ENCODE measurements around the gene TAF11L11.
"Not testable (repeated sequence)": the region's sequence is repeated elsewhere in the genome, so short reads cannot be mapped to it uniquely, and the experiment has no call there.

TAF11L11 gene

DNA sequence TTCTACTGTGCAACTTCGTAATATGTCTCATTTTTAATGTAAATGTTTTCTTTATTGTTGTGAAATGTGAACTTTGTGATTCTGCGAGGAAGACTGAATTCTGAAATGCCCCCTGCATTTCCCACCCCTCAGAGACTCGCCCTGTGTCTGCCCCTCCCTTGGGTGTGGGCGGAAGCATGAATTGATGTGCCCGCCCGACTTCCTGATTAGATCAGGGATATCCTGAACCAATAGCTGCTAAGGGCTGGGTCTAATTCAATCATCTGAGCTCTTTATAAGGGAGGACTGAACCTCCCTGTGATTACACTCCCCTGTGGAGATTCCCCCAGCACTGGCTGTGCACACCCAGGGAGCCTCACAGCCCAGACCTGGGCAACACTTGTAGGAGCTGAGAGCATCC, at the start of gene TAF11L11:
TSS of gene TAF11L11 (plus strand) at position 304 of the 400 bp plus-strand sequence.
- not testable (repeated sequence) for DNase-seq (ENCODE audit: low read depth)

DNA sequence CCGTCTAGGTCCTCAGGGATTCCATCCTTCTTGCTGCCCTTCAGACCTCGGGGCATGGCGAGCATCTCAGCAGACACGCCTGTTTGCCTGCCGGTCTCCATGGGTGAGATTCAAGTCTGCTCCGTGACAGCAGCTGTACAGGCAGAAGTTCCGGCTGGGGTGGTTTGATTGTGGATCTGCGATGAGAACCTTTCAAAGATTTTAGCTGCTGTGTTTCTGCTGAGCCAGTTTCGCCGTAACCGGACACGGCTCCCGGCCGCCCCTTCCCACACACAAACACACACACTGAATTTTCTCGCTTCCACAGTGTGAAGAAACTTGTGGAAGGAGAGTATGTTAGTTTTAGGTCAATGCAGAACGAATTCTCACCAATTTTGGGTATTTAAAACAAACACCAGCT, 18.3 kb upstream of the TAF11L11 start, which contains the start of gene TAF11L7:
TSS of gene TAF11L7 (minus strand) at position 101 of the 400 bp plus-strand sequence.
- not testable (repeated sequence) for DNase-seq (ENCODE audit: low read depth)

DNA sequence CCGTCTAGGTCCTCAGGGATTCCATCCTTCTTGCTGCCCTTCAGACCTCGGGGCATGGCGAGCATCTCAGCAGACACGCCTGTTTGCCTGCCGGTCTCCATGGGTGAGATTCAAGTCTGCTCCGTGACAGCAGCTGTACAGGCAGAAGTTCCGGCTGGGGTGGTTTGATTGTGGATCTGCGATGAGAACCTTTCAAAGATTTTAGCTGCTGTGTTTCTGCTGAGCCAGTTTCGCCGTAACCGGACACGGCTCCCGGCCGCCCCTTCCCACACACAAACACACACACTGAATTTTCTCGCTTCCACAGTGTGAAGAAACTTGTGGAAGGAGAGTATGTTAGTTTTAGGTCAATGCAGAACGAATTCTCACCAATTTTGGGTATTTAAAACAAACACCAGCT, 13.1 kb upstream of the TAF11L11 start, which contains the start of gene TAF11L8:
TSS of gene TAF11L8 (minus strand) at position 101 of the 400 bp plus-strand sequence.
- not testable (repeated sequence) for DNase-seq (ENCODE audit: low read depth)

DNA sequence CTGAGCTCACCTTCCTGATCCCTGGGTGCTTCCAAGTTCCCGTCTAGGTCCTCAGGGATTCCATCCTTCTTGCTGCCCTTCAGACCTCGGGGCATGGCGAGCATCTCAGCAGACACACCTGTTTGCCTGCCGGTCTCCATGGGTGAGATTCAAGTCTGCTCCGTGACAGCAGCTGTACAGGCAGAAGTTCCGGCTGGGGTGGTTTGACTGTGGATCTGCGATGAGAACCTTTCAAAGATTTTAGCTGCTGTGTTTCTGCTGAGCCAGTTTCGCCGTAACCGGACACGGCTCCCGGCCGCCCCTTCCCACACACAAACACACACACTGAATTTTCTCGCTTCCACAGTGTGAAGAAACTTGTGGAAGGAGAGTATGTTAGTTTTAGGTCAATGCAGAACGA, 9.7 kb upstream of the TAF11L11 start, which contains the start of gene TAF11L9:
TSS of gene TAF11L9 (minus strand) at position 140 of the 400 bp plus-strand sequence.
- not testable (repeated sequence) for DNase-seq (ENCODE audit: low read depth)

DNA sequence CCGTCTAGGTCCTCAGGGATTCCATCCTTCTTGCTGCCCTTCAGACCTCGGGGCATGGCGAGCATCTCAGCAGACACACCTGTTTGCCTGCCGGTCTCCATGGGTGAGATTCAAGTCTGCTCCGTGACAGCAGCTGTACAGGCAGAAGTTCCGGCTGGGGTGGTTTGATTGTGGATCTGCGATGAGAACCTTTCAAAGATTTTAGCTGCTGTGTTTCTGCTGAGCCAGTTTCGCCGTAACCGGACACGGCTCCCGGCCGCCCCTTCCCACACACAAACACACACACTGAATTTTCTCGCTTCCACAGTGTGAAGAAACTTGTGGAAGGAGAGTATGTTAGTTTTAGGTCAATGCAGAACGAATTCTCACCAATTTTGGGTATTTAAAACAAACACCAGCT, 6.3 kb upstream of the TAF11L11 start, which contains the start of gene TAF11L10:
TSS of gene TAF11L10 (minus strand) at position 101 of the 400 bp plus-strand sequence.
- not testable (repeated sequence) for DNase-seq (ENCODE audit: low read depth)

DNA sequence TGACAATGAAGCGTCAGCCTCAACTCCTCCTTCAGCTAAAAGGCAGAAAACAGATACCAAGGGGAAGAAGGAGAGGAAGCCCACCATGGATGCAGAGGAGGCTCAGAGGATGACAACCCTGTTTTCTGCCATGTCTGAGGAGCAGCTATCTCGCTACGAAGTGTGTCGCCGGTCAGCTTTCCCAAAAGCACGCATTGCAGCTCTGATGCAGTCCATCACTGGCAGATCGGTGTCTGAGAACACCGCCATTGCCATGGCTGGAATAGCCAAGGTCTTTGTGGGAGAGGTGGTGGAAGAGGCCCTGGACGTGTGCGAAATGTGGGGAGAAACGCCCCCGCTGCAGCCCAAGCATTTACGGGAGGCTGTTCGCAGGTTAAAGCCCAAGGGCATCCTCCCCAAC, 968 bp downstream of the TAF11L11 start:
- DNase-seq (ENCODE audit: low read depth): no peak

DNA sequence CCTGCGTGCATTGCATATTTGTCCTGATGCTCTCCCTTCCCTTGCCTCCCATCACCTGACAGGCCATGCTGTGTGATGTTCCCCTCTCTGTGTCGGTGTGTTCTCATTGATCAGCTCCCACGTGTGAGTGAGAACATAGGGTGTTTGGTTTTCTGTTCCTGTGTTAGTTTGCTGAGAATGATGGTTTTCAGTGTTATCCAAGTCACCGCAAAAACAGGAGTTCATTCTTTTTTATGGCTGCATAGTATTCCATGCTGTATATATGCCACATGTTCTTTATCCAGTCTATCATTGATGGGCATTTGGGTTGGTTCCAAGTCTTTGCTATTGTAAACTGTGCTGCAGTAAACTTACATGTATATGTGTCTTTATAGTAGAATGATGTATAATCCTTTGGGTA, 3.5 kb downstream of the TAF11L11 start:
- not testable (repeated sequence) for DNase-seq (ENCODE audit: low read depth)

DNA sequence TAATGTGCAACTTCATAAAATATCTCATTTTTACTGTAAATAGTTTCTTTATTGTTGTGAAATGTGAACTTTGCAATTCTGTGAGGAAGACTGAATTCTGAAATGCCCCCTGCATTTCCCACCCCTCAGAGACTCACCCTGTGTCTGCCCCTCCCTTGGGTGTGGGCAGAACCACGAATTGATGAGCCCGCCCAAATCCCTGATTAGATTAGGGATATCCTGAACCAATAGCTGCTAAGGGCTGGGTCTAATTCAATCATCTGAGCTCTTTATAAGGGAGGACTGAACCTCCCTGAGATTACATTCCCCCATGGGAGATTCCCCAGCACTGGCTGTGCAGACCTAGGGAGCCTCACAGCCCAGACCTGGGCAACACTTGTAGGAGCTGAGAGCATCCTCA, 6.1 kb downstream of the TAF11L11 start, which contains the start of gene TAF11L12:
TSS of gene TAF11L12 (plus strand) at position 301 of the 400 bp plus-strand sequence.
- DNase-seq (ENCODE audit: low read depth): not testable (repeated sequence)

DNA sequence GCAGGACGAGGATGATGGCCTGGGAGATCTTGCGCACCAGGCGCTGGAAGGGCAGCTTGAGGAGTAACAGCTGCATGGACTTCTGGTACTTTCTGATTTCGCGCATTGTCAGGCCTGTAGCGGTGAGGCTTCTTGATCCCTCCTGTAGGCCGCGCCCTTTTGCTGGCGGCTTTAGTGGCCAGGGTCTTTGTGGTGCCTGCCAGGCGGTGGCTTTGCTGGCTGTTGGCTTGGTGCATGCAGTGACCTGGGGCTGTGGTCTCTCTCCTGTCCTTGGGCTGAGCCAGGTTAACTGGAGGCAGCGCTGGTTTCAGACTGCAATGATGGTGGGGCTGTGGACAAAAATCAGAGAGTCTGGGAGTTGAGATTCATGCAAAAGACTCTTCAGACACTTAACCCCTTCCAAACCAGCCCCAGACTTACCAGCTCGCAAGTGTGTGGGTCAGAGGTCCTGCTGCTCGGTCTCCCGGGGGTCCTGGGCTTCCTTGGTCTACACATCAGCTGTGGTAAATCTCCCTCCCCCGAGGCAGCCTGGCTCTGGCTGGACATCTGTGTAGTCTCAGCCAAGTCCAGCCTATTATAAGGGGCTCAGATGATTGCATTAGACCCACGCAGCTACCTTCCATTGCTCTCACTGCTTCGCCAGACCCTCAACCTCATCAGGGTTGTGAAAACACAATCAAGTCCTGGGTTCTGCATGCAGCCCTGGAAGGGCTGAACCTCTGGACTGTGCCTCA, 11.1 kb downstream of the TAF11L11 start:
- DNase-seq (ENCODE audit: low read depth): no peak

DNA sequence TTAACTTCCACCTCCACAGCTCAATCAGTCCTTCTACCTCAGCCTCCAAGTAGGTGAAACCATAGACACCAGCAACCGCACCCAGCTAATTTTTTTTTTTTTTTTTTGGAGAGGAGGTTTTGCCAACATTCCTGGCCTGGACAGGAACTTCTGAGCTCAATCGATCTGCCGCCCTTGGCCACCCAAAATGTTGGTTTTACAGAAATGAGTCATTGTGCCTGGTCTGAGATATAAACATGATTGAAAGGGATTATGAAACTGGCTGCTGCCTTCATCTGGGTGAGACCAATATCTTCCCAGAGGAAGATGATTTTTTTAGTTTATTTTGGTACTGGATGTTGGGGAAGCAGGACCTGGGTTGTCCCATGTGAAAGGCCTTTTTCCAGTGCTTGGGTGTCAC, 15.4 kb downstream of the TAF11L11 start:
- DNase-seq (ENCODE audit: low read depth): no peak

DNA sequence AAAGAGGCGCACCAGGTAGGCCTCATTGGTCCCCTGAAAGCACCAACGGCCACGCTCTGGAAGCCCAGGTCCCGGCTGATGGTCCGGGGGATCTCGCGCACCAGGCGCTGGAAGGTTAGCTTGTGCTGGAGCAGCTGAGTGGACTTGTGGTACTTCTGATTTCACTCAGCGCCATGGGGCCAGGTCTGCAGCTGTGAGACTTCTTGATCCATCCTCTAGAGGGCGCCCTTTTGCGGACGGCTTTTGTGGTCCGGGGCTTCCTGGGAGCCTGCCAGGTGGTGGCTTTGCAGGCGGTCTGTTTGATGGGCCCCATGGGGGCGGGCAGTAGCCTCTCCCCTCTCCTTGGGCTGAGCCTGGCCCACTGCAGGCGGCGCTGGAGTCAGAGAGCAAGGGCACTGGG, 16.6 kb downstream of the TAF11L11 start:
- no peak for DNase-seq (ENCODE audit: low read depth)

DNA sequence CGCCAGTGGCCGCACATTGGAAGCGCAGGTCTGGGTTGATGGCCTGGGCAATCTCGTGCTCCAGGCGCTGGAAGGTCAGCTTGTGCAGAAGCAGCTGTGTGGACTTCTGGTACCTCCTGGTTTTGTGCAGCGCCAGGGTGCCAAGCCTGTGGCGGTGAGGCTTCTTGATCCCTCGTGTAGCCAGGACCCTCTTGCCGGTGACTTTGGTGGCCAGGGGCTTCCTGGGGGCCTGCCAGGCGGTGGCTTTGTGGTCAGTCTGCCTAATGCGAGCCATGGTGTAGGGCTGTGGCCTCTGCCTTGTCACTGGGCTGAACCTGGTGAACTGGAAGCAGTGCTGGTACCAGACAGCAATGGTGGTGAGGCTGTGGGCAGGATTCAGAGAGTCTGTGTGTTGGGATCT, 21.7 kb downstream of the TAF11L11 start:
- no peak for DNase-seq (ENCODE audit: low read depth)

DNA sequence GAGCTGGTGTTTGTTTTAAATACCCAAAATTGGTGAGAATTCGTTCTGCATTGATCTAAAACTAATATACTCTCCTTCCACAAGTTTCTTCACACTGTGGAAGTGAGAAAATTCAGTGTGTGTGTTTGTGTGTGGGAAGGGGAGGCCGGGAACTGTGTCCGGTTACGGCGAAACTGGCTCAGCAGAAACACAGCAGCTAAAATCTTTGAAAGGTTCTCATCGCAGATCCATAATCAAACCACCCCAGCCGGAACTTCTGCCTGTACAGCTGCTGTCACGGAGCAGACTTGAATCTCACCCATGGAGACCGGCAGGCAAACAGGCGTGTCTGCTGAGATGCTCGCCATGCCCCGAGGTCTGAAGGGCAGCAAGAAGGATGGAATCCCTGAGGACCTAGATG, 27.8 kb downstream of the TAF11L11 start, which contains the start of gene TAF11L13:
TSS of gene TAF11L13 (plus strand) at position 301 of the 400 bp plus-strand sequence.
- DNase-seq (ENCODE audit: low read depth): not testable (repeated sequence)

DNA sequence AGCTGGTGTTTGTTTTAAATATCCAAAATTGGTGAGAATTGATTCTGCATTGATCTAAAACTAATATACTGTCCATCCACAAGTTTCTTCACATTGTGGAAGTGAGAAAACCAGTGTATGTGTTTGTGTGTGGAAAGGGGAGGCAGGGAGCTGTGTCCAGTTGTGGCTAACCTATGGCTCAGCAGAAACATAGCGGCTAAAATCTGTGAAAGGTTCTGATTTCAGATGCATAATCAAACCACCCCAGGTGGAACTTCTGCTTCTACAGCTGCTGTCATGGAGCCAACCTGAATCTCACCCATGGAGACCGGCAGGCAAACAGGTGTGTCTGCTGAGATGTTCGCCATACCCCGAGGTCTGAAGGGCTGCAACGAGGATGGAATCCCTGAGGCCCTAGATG, 30.2 kb downstream of the TAF11L11 start, which contains the start of gene TAF11L14:
TSS of gene TAF11L14 (plus strand) at position 301 of the 400 bp plus-strand sequence.
- no peak for DNase-seq (ENCODE audit: low read depth)

DNA sequence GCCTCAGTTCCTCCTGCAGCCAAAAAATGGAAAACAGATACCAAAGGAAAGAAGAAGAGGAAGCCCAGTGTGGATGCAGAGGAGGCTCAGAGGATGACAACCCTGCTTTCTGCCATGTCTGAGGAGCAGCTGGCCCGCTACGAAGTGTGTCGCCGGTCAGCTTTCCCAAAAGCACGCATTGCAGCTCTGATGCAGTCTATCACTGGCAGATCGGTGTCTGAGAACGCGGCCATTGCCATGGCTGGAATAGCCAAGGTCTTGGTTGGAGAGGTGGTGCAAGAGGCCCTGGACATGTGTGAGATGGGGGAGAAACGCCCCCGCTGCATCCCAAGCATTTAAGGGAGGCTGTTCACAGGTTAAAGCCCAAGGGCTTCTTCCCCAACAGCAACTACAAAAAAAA, 45.2 kb downstream of the TAF11L11 start:
- DNase-seq (ENCODE audit: low read depth): not testable (repeated sequence)

DNA sequence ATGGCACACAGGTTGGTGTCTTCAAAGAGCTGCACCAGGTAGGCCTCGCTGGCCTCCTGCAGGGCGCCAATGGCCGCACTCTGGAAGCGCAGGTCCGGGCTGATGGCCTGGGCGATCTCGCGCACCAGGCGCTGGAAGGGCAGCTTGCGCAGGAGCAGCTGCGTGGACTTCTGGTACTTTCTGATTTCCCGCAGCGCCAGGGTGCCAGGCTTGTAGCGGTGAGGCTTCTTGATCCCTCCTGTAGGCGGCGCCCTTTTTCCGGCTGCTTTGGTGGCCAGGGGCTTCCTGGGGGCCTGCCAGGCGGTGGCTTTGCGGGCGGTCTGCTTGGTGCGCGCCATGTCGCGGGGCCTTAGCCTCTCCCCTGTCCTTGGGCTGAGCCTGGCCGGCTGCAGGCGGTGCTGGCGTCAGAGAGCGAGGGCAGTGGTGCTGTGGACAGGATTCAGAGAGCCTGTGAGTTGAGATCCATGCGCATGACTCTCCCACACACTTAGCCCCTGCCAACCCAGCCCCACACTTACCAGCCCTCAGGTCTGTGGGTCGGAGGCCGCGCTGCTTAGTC, 51.3 kb downstream of the TAF11L11 start:
- not testable (repeated sequence) for DNase-seq (ENCODE audit: low read depth)
